ENCODE measurements around the gene SP6.

The SP6 gene

DNA sequence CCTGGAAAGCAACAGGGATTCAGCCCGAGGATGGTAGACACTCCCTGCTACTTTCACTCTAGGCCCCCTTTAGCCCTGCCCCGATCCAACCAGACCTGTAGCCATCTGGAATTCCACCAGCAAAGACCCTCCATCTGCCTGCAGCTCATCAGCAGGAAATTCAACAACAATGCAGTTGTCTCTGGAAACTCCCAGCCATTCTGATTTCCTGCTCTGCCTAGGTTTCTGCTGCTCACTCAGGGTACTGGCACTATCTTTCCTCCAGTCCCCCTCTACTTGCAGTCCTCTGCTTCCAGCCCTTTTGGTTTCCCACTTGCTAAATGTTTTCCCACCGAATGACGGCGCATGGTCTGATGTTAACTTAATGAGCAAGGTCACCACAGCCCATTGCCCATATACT is 2.7 kb upstream of the SP6 start:
- DNase-seq (ENCODE audit: low read depth) = no peak

DNA sequence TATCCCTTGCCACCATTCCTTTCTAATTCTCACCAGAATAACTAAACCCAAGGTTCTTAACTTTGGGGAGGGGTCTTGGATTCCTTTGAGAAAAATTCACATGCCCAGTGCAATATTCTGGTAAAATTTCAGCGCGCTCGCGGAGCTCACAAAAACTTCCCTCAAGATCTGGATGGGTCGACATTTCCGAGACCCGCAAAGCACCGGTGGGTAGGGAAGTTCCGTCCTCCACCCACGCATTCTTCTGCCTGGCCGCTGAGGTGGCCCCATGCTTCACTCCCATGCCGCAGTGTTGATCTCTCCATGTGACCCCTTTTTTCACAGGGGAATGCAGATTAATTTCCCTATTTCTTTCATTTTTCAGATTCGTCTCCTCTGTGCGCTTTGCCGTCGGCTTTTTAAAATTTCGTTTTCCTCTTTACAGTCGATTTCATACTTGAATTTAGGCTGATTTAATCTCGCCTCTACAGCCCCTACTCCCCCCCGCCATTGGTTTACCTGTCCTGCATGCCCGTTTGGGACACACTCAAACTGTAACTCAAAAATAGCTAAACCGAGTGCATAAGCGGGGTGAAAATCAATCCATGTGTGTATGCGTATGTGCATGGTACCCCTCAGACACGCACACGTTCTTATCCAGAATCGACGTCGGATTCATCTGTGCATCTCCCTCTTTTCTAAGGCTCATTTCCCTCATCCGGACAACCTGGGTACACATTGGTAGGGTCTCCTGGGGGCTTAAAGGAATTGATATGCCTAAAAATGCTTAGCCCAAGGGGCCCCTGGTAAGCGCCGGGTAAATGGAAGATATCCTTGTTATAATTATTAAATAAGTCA is 1.4 kb upstream of the SP6 start:
- no peak for DNase-seq (ENCODE audit: low read depth)

DNA sequence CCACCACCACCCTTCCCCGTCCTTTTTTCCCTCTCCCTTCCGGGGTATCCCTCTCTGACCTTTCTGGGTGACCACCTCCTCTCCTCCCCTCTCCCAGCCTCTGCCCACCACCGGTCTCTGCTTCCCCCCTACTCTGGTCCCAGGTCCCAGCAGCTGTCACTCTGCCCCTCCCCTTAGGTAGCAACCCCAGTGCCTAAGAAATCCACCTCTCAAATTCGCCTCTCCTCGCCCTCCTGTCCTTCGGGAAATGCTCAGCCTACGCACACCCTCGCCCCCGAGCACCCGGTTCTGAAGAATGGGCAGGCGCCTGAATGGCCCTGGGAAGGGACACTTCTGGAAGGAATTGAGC is 775 bp upstream of the SP6 start:
- DNase-seq (ENCODE audit: low read depth) = no peak

DNA sequence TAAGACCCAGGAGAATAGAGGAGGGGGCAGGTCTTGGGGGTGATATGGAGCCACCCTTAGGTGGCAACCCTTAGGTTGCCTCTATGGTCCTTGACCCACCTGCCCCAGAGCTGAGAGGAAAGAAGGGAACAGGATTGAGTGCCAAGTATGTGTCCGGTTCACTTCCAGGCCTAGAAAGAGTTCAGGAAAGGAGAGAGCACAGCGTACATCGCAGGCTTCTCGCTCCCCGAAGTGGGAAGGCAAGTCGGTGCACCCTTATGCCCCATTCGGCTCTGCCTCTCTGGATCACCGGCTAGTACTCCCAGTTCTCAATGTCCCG is 631 bp downstream of the SP6 start:
- DNase-seq (ENCODE audit: low read depth) = no peak

DNA sequence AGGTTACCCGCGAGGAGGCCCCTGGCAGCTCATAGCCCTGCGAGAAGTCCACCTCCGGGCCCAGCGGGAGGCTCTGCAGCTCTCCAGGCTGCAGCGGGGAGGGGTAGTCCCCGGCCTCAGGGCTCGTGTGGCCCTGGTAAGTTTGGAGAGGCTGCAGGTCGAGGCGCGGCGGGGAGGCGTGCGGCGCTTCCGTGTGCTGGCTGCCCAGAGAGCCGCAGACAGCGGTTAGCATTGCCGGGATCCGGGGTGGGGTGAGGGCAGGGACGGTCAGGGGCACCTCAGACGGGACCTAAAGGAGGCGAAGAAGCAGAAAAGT is 2.8 kb downstream of the SP6 start:
- no peak for DNase-seq (ENCODE audit: low read depth)

DNA sequence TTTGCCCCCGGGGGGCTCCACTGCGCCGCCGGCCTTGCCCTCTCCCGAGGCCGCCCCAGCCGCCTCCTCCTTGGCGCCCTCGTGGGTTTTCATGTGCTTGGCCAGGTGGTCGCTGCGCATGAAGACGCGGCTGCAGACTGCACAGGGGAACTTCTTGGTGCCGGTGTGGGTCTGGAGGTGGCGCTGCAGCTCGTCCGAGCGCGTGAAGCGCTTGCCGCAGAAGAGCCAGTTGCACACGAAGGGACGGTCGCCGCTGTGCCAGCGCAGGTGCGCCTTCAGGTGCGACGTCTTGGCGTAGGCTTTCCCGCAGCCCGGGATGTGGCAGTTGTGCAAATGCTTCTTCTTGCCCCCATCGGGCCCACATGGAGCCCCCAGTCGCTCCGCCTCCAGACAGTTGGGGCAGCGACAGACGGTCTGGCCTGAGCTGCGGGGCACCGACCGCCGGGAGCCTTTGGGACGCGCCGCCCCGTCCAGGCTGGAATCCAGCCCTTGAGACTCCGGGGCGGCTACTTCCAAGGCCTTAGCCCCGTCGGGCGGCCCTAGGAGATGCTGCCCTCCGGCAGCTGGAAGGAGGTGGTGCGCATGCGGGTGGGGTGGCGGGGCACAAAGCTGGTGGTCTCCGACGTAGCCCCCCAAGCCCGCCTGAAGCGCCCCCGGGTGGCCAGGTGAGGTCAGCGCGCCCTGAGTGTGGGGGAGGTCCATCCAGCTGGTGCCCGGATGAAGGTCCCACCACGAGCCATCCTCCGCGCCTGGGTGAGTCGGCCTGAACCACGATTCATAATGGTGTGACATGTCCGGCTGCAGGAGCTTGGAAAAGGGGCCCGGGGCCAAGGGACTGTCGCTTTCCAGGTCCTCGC is 3.4 kb downstream of the SP6 start:
- no peak for DNase-seq (ENCODE audit: low read depth)

DNA sequence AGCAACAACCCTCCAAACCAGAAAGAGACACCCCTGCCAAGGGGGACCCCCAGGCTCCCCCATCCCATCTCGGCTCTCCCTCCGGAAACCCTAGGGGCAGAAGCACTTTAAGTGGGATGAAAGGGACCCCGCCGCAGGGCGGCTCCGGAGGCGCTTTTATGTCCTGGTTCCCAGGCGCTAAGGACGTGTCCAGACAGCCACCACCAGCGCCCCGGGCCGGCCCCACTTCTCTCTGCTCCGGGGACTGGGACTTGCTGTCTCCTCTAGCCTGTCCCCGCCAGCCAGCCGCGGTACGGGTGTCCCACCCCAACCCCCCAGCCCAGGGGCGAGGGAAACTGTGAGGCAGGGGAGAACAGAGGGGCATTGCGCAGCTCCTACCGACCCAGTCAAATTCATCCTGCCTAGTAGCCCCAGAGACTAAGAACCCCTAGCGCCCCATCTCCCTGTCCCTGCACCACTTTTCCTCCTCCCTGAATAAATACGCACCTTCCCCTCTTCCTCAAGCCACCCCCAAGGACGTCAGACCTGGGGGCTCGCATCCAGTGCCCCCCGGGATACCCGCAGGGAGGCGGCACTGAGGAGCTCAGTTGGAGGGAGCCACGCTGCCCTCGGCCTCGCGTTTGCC is 4.1 kb downstream of the SP6 start:
- no peak for DNase-seq (ENCODE audit: low read depth)

DNA sequence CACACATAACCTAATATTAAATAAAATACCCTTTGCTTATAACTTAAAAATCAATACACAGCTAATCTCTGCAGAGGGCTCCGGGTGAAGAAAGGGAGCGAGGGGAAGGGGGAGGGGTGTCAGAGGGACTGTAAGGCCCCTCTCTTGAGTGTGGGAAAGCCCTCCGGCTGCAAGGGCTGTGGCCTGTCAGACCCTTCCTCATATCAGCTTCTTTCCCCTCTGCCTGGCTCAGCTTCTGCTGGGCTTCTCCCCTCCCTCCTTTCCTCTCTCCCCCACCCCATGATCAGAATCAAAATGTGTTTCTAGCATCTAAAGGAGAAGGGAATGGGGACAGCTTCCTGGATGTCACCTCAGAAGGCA is 5.3 kb downstream of the SP6 start:
- DNase-seq (ENCODE audit: low read depth) = no peak

DNA sequence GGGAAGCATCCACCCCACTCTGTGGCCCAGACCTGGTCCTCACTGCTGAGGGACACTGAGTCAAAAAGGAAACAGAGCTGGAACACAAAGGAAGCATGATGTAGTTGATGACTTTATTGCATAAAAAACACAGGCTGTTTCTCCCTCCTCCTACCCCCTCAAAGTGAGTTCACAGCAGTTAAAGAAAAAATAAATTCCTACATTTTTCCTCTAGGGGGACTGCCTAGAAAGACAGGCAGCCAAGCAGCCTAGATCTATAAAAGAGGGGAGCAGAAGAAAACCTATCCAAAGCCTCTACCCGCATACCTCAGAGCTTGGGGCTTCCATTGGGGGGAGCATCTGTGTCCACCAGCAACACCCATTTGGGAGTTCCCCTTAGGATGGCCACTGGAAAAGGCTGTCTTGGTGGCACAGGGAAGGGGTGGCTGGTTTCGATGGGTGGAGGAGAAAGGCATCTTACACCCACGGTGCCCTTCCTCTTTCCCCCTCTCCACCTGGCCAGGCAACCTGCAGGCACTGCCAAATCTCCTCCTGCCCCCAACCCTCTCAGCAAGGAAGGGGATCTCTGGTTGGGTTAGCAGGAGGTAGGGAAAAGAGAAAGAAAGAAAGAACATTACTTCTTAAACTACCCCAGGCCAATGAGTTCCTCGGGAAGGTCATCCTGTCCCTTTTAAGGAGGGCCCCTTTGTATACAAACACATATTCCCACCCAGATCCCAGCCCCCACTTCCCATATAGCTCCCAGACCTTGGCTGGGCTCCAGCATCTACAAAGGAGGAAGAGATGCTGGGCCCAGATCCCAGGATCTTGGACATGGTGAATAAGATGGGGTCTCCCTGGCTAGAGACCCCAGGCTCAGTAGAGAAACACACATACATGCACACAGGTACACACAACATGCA is 5.9 kb downstream of the SP6 start:
- DNase-seq (ENCODE audit: low read depth) = no peak

DNA sequence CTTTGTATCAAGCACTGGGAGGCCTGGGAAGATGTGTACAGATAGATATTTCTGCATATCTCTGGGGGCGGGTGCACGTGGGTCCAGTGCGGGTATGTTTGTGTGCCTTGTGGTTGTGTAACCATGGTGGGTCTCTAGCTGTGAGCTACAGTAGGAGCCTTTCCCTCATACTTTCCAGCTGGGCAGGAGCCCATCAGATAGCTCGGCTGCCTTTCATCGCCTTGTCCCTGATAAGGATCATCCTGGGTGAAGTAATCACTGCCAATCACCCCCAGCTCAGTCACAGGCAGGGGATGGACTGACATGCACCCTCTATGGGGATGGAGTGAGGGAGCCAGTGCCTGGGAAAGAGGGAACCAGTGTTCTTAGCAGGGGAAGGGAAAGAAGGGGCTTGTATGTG is 6.7 kb downstream of the SP6 start:
- no peak for DNase-seq (ENCODE audit: low read depth)

DNA sequence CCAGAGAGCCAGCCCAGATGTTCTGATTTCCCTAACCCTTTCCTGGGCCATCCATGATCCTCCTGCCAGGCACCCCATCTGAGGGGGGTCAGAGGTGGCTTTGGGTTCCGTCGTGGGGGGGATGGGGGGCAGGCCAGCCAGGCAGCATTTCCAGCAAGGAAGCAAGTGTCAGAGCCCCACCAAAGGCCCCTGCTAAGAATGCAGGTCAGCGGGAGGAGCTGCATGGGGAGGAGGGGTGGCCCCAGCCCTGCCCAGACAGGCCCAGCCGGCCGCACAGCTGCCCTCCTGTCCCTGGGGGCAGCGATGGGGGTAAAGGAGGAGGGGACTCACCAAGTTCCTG is 7.6 kb downstream of the SP6 start:
- no peak for DNase-seq (ENCODE audit: low read depth)

DNA sequence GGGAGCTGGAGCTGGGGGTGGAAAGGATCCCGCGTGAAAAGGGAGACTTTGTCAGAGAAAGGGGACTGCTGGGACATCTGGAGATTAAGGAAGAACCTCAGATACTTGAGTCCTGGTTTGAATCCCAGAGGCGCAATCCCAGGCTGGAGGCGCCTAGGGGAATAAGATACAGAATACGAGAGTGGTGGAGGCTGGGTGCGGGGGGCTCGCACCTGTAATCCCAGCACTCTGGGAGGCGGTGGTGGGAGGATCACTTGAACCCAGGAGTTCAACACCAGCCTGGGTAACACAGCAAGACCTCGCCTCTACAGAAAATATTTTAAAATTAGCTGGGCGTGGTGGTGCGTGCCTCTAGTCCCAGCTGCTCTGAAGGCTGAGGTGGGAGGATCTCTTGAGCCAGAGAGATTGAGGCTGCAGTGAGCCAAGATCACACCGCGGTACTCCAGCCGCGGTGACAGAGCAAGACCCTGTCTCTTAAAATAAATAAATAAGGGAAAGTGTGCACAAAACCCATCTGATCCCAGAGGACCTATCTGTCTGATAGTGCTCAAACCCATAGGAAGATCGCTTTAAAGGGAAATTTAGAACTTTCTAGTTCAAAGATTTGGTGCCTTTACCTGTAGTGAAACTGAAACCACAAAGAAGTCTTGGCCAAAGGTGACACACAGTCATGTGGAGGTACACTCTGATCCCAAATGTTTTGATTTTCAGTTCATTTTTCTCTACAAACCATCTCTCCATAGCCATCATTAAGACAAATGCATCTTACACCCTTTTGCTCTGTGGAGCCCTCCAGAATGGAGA is 9.3 kb downstream of the SP6 start:
- DNase-seq (ENCODE audit: low read depth) = no peak

DNA sequence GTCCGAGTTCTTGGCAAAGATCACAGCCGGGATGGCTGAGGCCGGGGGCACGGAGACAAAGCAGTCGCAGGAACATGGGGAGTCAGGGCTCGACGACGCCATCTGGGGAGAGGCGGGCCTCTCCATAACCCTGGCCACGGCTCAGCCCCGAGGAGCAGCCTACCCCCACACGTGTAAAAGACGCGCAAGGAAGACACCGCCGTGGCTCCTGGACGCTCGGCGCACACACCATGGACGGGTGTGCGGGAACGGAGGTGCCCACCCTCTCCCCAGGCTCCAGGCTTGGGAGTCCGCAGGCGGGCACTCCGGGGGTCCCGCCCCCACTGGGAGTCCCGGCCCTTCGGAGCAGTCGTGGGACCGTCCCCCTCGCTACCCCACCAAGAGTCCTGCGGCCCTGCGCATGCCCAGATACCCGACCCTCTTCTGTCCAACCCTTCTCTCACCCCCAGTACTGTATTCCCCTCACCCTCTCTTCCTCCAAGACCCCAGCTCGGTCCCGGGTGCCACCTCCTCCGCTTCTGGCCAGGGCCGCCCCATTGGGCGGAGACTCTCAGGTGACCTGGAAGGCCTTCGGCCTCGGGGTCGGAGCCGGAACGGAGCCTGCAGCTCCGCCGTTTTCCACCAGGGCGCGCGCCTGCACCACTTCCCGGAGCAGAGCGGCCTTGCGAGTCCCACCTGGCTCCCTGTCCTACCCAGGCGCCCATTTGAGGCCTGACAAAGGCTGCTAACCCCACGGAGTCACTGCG is 10.0 kb downstream of the SP6 start, which contains the start of gene SCRN2:
SCRN2 (minus strand) TSS at position 532 of the 746 bp plus-strand sequence; CDS start at position 102, 430 bp downstream.
- DNase-seq (ENCODE audit: low read depth) = peak; percentile 62

DNA sequence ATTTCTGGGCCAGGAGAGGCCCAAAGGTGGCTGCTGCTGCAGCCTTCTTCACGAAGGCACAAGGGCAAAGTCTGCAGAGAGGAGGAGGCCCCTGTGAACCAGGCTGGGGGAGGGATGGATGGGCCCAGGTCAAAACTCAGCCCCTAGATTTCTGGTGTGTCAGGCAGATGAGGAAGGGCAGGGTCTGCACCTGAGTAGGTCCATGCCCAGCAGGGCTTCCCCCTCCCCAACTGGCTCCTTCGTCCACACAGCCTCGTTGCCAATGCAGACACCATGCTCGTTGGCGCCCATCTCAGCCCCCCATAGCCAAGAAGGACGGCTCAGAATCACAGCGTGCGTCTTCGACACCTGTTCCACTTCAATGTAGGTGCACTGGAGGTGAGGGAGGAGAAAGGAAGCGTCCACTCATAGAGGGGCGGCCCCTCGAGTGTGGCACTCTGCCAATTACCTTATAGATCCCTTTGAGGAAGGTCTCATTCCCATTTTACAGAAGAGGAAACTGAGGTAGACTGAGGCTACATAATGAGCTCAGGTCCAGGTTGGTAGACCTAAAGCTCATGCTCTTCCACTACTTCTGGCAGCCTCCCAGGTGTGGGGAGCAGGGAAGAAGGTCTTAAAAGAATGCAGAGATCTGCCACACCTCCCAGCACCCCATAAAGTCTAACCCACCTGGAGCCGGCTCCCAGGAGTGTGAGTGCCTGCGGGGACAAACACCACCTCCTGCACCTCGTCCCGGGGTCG is 10.8 kb downstream of the SP6 start:
- DNase-seq (ENCODE audit: low read depth) = no peak

DNA sequence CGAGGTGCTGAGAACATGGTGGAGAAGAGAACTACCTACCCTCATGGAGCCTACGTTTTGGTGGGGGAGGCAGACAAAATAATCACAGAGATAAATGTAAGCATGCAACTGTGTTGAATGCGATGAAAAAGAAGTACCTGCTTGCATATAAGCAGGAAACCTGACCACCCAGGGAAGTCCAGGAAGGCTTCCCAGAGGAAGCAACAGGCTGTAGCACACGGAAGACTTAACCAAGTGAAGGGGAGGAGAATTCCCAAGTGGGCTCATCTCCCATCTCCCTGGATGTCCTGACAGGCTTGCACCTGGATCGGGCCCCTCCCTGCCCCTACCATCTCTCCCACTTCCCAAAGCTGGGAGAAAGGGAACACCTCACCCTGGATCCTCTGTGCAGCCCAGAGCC is 11.9 kb downstream of the SP6 start:
- DNase-seq (ENCODE audit: low read depth) = no peak

DNA sequence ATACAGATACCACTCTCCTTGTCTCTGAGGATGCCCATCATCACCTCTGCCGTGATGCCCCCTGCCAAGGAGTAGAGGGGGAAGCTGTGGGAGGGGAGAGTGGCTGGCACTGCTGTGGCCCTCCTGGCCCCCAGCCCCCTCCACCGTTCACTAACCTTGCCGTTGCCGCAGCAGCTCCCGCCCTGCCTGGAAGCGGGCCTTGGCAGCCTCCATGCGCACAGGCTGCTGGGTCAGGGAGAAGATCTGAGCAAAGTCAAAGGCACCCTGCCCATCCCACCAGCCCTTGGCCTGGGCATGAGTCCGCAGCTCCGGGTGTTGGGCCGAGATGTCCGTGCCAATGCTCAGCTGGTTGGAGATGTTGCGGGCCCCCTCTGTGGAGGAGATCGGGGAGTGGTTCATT is 12.3 kb downstream of the SP6 start:
- no peak for DNase-seq (ENCODE audit: low read depth)

DNA sequence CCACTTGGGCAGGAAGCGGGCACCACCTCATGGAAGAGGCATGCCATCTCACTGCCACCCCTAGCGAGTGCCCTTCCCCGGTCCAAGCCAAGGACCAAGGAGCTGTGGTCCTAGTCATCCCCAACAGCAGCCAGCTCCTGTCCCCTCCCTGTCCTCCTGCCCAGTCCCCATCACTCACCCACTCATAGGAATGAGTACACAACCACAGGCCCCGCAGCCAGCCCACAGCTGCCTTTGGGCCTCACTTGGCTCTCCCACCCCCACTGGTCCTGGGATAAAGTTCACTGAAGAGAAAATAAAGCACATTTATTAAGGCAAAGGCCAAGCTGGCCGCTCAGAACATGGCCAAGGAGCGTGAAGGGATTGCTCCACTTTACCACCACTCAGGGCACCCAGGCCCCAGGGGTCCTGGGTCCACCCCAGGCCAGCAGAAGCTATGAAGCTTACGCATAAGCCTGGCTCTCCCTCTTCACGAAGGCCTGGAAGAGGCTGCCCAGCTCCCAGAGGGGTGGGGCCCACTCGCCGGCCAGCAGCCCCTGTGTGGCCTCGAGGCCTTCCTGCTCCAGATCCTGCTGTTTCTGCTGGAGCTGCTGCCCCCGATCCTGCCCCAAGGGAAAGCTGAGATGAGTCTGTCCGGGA is 13.4 kb downstream of the SP6 start:
- DNase-seq (ENCODE audit: low read depth) = no peak

DNA sequence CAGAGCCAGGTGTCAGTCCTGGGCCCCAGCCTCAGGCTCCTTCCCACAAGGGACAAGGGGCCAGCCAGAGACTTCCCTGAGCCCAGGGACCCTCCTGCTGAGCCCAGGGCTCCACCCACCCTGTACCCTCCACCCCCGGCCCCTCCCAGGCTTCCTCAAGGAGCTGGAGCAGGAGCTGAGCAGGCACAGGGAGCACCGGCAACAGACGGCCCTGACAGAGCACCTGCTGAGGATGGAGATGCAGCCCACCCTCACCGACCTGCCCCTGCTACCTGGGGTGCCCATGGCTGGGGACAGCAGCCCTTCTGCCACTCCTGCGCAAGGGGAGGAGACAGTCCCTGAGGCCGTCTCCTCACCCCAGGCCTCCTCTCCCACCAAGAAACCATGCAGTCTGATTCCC is 14.4 kb downstream of the SP6 start:
- DNase-seq (ENCODE audit: low read depth) = no peak

DNA sequence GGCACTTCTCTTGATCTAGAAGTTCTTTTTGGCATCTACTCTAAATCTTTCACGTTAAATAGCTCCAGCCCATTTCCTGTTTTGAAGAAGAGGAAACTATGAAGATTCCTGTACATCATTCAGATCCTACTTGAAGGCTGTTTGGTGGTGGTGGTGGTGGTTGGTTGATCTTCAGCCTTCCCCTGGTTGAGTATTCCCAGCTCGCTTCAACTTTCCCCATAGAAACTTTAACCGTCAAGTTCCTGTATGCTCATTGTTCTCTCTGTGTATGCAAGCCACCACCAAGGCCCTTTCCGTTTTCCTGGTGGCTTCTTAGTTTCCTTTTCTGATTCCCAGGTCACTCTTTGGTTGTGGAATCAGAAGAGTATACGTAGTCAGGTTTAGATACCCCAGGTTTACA is 16.2 kb downstream of the SP6 start:
- DNase-seq (ENCODE audit: low read depth) = no peak

DNA sequence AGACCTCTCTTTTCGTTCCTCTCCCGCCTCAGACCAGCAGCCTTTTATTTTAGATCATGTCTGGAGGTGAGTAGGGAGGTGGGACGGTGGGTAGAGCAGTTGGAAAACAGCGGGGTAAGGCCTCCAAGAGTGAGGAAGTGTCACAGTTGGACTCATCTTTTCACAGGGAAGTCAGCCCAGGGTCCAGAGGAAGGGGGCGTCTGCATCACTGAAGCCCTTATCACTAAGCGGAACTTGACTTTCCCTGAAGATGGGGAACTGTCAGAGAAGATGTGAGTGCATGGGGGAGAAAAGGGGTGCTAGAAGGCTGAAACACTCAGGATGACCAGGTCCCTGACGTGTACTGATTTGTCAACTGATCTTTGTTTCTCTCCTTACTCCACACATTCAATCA is 19.0 kb downstream of the SP6 start:
- DNase-seq (ENCODE audit: low read depth) = no peak

Data from T-helper 22 cell (primary cell).